GM19328 (cell line): ENCODE measurements around the gene ANXA4.
"Not testable (repeated sequence)": the region's sequence is repeated elsewhere in the genome, so short reads cannot be mapped to it uniquely, and the experiment has no call there.

Source experiments
- ATAC-seq: cut with Tn5 transposase; IDR thresholded peaks from one replicate; pipeline ENCODE4 v1.9.1; 2021; ENCODE audit warnings: mild to moderate bottlenecking, moderate library complexity; ENCODE audit not compliant: unreplicated experiment

The ANXA4 gene

DNA sequence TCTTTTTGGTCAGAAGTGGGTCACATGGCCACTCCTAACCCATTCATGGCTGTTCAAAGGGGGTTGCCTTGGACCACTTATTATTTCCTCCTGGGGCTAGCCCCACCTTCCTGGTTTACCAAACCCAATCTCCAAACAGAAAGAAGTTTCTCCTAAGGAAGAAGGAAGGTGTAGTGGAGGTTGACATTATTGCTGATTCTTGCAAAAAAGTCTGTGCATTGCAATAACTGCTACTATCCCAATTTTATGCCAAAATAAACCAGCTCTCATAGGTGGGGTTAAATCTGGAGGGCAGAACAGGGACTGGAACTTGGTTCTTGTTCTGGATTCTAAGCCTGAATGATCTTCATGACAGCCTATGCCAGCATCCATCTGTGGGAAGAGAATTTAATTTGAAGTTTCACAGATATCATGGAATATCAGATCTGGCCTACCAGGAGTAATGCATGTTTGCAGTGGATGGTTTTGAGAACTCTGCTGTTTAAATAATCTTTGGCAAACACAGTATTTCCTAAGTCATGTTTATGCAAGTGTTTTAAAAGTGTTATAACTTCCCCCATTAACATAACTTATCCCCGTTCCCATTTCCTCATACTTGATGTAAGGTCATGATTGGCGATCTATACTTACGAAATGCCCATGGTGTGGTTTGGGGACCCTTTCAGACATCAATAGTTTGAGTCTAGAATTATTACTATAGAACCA, 11.9 kb downstream of the ANXA4 start:
- ATAC-seq = no peak

DNA sequence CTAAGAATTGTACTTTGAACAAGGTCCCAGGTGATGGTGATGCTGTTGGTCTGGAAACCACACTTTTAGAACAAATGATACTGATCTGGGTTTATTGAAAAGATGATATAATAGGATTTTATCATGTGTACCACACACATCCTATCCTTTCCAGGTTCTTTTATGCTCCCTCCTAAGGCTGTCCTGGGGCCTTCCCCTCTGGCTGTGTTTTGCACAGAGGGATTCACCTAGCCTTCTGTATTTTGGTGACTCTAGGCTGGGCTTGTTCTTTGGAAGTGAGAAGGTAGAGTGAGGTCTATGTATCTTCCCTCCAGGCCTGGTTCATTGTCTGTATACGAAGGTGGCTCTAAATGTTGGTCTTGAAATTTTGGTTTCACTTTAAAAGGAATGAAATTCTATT, 12.7 kb downstream of the ANXA4 start:
- no peak for ATAC-seq

DNA sequence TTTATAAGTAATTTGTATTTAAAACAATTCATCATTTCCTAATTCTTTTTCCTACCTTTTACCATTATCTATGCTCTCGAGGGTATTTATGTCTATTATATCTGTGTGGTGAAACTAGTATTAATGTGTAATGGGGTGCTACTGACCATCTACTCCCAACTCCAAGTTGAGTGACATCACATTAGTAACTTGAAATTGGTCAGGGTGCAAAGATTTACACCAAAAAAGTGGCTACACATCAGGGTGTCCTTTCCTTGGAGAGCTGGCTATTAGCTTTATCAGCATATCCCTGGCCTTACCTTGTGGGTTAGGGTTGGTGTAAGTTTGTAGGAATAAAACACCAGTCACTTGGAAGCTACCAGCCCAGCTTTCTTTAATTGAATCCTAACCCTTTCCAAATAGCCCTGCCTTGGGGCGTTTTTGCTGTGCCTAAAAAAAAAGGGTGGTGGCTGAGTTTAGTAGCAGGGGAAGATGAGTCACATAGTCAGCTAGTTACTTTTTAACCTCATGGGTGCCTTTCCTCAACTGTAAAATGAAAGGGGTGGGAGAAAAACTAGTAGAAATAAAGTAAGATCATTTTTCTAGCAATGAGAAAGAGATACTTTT, 14.0 kb downstream of the ANXA4 start:
- no peak for ATAC-seq

DNA sequence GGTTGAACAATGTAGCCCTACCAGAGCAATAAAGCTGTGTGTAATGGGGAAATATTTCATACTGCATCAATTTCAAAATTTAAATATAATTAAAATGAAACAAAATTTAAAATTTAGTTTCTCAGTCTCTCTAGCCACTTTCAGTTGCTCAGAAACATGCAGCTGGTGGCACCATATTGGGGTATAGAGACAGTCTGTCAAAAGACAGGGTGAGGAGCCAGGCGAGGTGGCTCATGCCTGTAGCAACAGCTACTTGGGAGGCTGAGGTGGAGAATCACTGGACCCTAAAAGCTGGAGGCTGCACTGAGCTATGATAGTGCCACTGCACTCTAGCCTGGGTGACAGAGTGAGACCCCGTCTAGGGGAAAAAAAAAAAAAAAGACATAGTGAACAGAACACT, 20.1 kb downstream of the ANXA4 start:
- no peak for ATAC-seq

DNA sequence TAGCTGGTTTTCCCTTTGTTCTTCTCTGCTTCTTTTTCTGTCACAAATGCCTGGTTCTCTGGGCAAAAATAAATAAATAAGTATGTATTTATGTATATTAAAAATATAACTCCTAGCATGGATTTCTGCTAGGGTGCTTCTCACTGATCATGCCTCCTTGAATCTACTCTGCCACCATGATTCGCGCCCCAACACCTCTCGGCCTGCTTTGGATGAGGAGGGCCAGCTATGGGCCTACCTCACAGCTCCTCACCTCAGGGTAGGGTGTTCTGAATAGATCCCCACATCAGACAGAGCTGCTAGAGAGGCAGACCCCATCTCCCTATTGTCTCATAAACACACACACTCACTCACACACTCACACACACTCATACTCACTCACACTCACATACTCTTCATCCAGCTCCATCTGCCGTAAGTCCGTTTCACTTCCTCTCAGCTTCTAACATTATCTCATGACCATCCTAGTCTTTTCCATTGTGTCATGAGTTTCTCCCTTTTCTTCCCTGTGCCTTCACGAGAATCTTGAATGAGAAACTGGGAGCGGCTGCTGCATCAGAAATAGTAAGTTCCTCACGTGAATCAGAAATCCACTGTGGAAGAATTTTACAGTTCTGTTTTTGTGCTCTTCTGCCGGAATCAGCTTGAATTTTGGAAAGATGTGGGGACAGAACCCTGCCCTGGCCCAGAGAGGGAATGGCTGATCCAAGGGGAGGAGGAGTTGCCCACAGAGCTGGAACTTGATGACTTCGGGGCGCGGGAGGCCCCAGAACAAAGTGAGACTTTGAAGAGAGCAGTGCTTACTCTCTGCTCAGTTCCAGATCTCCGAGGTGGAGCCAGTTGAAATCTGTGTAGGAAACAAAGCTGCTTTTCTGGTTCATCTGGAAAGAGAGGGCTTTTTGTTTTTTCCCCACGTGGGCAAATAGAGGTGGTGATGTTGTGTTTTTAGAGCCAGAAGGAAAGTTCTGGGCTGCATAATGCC, 20.9 kb downstream of the ANXA4 start:
- ATAC-seq = no peak

DNA sequence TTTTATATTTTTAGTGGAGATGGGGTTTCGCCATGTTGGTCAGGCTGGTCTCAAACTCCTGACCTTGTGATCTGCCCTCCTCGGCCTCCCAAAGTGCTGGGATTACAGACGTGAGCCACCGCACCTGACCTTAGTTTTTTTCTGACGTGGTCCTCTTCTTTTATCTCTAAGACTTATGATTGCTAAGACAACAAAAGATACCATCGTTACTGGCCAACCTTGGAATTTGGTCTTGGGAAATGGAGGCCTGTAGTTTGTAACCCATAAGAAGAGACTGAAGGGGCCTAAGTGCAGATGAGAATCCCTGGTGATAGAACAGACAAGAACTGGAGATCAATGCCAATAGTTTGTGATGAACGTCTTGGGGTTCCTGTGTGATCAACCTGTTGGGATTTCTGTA, 21.9 kb downstream of the ANXA4 start:
- ATAC-seq = not testable (repeated sequence)

DNA sequence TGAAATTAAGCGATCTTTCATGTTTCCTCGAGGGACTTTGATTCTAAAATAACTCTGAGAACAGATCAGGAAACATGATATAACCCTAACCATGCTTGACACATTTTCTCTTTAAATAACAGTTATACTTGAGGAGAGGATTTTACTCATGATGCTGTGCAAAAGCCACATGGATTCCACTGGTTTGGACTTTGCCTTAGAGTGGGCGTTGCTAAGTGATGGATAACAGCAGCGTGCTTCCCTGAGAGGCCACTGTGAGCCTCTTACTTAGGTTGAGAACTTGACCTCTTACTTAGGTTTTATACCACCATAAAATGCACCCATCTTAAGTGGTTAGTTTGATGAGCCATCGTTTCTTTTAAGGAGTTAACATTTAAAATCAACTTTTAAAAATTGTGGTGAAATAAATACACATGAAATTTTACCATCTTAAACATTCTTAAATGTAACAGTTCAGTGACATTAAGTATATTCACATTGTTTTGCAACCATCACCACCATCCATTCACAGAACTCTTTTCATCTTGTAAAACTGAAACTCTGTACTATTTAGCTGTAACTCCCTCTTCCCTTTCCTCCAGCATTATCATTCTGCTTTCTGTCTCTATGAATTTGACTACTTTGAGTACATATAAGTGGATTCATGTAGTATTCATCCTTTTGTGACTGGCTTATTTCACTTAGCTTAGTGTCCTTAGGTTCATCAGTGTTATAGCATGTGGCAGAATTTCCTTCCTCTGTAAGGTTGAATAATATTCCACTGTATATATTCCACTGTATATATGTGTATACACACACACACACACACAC, 22.6 kb downstream of the ANXA4 start:
- ATAC-seq = no peak

DNA sequence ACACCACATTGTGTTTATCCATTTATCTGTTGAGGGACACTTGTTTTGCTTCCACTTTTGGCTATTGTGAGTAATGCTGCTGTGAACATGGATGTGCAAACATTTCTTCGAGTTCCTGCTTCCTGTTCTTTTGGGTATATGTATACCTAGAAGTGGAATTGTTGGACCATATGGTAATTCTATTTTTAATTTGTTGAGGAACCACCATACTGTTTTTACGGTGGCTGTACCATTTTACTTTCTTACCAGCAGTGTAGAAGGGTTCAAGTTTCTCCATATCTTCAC, 23.1 kb downstream of the ANXA4 start:
- ATAC-seq = no peak

DNA sequence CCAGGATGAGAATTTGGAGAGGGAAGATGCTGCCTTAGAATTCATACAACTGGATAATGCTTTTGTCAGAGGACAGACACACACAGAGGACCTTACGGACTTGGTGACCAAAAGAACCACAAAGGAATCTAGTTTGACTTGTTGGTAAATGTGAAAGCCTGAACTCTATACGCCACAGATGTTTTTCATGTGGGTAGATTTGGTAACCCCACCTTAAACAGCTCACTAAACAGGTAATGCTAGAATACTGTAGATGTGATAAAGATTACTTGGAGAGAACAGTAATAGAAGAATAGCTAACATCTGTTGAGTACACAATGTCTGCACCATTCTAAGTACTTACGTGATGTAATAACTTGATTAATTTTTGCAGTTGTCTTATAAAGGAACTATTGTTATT, 24.1 kb downstream of the ANXA4 start:
- ATAC-seq = no peak

DNA sequence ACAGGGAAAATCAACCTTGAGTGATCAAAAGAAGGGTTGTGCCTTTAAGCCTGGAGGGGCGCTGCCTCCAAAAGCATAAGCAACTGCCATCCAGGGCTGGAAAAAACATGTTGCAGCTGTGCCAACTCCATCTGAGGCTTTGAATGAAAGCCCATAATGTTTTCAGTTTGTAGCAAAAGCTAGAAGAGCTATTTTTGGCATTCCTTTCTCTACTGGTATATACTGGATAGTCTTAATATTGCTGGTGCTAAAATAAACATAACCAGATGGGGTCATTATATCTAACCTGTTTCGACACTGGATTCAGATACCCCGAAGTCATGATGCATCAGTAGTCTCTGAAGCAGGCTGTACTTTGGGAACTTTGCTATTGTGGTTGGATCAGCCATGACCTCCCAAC, 25.1 kb downstream of the ANXA4 start:
- no peak for ATAC-seq

DNA sequence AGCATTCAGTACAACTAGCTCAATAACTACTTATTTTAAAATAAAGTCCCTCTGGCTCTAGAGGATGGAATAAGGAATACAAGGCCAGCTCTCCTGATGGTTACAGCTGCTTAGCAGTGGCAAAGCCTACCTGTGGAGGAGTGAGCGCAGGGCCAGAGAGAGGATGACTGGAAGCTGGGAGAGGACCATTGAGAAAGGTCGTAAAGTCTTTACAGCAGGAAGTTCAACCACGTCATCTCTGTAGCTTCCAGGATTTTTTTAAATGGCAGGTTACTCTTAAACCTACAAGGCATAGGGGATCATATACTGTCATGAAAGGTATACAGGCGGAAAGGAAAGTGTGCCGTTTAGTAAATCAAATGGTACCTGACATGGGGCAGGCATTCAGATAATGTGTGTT, 26.3 kb downstream of the ANXA4 start:
- ATAC-seq = no peak

DNA sequence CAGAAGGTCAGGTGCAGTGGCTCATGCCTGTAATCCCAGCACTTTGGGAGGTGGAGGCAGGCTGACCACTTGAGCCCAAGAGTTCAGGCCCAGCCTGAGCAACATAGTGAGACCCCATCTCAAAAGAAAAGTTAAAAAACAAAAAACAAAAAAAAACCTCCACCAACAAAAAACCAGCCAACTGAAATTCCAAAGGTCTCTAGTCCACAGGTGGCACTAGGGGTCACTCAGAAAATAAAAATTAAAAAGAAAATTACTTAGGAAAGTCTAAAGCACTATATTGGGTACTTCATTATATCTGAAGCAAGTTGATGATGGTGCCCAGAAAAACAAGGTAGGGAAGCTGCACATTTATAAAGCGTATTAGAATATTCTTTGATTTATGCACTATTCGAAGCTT, 26.9 kb downstream of the ANXA4 start:
- no peak for ATAC-seq

DNA sequence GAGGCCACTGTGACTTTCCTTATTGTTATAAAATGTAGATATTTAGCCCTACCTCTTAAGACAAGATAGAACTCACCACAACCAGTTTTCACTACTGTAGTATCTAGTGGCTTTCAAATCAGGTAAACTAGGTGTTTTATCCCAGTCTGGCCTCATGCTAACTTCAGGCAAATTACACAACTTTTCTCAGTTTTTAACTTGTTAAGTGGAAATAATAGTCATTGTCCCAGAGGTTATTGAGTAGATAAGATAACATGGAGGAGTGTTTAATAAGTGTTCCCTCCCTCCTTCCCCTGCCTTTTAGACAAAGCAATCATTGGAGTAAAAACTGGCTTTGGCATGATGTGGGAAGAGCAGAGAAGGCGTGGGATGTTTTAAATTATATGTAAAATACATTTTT, 27.3 kb downstream of the ANXA4 start:
- no peak for ATAC-seq

DNA sequence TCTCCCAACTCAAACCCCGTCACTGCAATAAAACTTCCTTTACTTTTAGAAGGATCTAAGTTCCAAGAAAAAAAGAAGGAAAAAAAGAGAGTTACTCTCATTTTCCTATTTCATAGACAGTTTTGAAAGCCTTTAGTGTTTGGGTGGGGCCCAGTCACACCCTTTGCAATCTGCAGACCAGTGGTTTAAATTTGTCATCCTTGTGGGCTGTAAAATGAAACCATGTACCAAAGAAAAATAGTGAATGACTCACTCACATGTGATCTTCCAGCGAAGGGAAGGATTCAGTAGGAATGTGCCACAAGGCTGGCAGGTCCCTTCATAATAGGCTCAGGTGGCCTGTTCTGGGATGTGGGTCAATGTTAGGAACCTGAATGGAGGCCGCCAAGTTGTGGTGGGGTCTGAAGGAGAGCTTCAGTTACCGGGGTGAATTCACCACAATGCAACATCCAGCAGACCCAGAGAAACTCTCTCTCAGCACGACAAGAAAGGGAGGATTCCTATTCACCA, 28.3 kb downstream of the ANXA4 start:
- ATAC-seq = no peak

DNA sequence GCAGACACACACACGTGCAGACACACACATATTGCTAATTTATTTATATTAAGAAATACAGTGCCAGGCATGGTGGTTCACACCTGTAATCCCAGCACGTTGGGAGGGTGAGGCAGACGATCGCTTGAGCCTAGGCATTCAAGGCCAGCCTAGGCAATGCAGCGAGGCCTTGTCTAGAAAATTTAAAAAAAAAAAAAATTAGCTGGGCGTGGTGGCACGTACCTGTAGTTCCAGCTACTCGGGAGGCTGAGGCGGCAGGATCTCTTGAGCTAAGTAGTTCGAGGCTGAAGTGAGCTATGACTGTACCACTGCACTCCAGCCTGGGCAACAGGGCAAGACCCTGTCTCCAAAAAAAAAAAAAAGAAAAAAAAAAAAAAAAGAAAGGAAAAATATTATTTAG, 28.8 kb downstream of the ANXA4 start:
- ATAC-seq = no peak

DNA sequence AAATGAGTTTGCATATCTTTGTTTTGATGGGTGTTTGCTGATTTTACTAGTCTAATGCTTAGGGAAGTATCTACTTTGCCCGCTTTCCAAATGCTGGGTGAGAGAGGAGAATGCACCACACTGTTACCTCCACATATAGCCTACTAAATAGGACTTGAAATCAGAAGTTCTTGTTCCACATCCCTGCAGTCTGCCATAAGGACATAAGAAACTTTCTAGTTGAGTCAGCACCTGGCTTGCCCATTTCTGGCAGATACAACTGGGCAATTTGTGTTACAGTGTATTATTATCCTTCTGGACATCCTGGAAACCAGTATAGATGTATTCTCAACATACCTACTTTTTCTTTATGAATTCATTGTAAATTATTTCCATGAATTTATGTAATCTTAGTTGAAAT, 29.5 kb downstream of the ANXA4 start:
- no peak for ATAC-seq

DNA sequence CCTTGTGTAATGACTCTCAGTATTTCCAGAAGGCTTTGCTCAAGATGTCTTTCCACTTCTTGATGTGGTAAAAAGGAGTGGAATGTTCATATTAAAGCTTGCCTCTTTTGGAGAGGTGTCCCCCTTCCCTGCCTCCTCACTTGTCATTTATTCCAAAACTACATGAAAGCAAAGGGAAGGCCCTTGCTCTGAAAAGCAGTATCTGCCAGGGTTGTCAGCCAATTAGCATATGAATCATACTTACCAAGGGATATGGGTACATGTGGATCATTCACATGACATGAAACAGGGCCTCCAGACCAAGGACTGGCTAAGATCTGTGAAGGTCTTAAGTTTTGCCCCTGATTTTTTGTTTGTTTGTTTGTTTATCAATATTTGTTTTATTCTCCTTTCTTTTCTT, 31.3 kb downstream of the ANXA4 start:
- no peak for ATAC-seq

DNA sequence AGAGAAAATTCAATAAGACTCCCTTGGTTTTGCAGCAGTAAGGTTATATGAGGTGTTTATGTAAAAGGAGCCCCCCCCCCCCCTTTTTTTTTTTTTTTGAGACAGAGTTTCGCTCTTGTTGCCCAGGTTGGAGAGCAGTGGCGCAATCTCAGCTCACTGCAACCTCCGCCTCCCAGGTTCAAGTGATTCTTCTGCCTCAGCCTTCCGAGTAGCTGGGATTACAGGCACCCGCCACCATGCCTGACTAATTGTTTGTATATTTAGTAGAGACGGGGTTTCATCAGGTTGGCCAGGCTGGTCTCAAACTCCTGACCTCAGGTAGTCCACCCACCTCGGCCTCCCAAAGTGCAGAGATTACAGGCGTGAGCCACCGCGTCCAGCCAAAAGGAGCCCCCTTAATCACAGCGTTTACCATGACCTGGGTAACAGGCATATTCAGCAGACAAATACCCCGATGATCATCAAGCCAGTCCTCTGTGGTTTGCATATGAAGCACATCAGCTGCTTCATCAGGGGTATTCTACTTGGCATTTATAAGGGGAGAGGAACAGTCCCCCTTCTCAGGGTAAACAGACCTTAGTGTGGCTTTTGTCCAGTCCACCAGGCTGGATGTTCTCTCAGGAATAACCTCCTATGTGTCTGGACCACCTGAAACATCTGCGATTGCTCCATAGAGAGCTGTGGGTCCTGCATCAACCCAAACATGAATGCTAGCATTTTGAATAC, 32.5 kb downstream of the ANXA4 start:
- not testable (repeated sequence) for ATAC-seq

DNA sequence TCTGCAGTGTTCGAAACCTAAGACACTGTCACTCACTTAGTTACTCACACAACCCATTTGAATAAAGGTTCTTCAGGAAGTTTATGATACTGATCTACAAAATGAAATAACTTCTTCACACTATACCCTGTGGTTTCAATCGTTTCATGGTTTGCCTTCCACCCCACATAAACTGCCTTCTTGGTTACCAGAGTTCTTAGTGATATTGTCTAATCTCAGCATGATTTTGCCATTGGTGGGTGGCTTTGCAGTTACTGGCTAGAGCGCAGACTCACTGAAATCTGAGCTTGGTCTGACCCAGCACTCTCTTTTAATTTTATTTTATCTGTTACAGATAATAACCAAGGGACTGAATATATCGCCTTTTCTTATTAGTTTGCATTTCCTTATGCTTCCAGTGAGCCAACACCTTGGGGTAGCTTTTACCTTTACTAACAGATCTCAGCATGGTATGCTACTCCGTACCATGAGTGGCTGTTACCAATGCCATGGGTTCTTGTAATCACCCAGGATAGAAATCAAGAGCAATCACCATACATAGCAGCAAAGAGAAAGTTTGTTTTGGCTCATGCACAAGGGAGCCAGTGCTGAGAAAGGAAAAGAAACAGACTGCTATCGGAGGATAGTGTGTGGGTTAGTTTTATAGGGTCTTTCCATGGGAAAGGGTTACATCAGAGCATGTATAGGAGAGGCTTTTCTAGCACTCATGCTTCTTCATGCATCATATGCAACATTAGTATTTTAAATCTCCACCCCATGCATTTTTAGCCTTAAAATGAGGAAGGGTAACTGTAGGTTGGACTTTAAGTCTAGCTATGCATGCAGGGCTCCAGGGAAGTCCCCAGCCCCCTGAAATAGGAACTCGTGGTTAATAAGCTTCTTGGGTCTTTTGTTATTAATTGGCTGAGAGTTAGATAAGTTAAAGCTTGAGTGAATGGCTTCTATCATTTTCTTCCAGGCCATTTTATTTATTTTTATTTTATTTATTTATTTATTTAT, 33.3 kb downstream of the ANXA4 start:
- ATAC-seq = no peak
